ENCODE results near the gene SMARCA2.

- TF ChIP-seq CTCF (conservative IDR thresholded peaks at IDR 0.05; ENCODE audit: low read length) (no peak), EZH2phosphoT487 (IDR thresholded peaks at IDR 0.05; ENCODE audit: borderline replicate concordance) (no peak)
Observed at GRCh38 chr9:2228641-2229040, 213.5 kb downstream of the SMARCA2 start.
